Keratinocyte (primary cell): Measurements from ENCODE around the gene GTPBP6.

Experiments
- CTCF ChIP-seq, 3 experiments: IDR thresholded peaks in 1 of 3; conservative IDR thresholded peaks in 1 of 3; optimal IDR thresholded peaks in 1 of 3; 2 replicates in 2 of 3; 3 replicates in 1 of 3; pipeline versions ENCODE3 to v1.5.1; 2011; ENCODE audit warnings: low read length in 3 of 3, mild to moderate bottlenecking in 3 of 3, moderate library complexity in 2 of 3, control low read depth in 1 of 3, inconsistent platforms in 1 of 3; ENCODE audit not compliant: insufficient read depth in 2 of 3; ENCODE audit errors: extremely low read depth in 1 of 3
- EZH2 ChIP-seq: IDR thresholded peaks from one replicate; pipeline ENCODE4 v1.6.1; 2012; ENCODE audit warnings: inconsistent platforms, mild to moderate bottlenecking, low read length, moderate library complexity

GRCh38 chrX:361231-362145 lies 42.9 kb upstream of the GTPBP6 start:
- no peak for TF ChIP-seq EZH2
- TF ChIP-seq CTCF (optimal IDR thresholded peaks at IDR 0.05 in 1 of 3, IDR thresholded peaks at IDR 0.05 in 1 of 3, conservative IDR thresholded peaks at IDR 0.05 in 1 of 3; ENCODE audit: extremely low read depth in 1 of 3, insufficient read depth in 2 of 3, low read length in 3 of 3), result no peak
